Mesothelial cell of epicardium (in vitro differentiated cells): ENCODE measurements around the gene SIL1. TPM values are rescaled to one million over a fixed set of nuclear protein-coding genes. Genes with fewer than 3 reads are reported as not detected.
"Not testable (repeated sequence)": the region's sequence is repeated elsewhere in the genome, so short reads cannot be mapped to it uniquely, and the experiment has no call there.

Source experiments
- DNase-seq, 2 experiments: peaks; one replicate each; pipeline ENCODE4 v3.0.0; 2021; ENCODE audit warnings: low spot score in 2 of 2; ENCODE audit not compliant: unreplicated experiment in 2 of 2
- H3K27ac Mint-ChIP-seq: 2 replicates; pipeline ENCODE4 v1.8.0; 2021; ENCODE audit warnings: mixed read lengths
- H3K27me3 Mint-ChIP-seq: 2 replicates; pipeline ENCODE4 v1.8.0; 2021; ENCODE audit warnings: low read depth, mixed read lengths
- H3K36me3 Mint-ChIP-seq: 2 replicates; pipeline ENCODE4 v1.8.0; 2021; ENCODE audit warnings: mixed read lengths
- H3K4me1 Mint-ChIP-seq: 2 replicates; pipeline ENCODE4 v1.8.0; 2021; ENCODE audit warnings: mixed read lengths
- H3K4me3 Mint-ChIP-seq: 2 replicates; pipeline ENCODE4 v1.8.0; 2021; ENCODE audit warnings: mild to moderate bottlenecking, moderate library complexity, mixed read lengths
- H3K9me3 Mint-ChIP-seq: 2 replicates; pipeline ENCODE4 v1.8.0; 2021; ENCODE audit warnings: mixed read lengths
- total RNA-seq: library from RNA; stranded (reverse); gene quantifications from 3 replicates; pipeline ENCODE4 v1.2.1, GENCODE V29; 2021
- TF ChIP-seq, protein P1 (sequence below): fragments of 200-600 bp; sonication (generic); IDR thresholded peaks from one replicate; pipeline ENCODE4 v1.5.0; 2021; ENCODE audit warnings: antibody characterized with exemption; ENCODE audit not compliant: unreplicated experiment

SIL1 gene
- total RNA-seq, 1 donor from 2014 or later: 46.2 TPM

DNA sequence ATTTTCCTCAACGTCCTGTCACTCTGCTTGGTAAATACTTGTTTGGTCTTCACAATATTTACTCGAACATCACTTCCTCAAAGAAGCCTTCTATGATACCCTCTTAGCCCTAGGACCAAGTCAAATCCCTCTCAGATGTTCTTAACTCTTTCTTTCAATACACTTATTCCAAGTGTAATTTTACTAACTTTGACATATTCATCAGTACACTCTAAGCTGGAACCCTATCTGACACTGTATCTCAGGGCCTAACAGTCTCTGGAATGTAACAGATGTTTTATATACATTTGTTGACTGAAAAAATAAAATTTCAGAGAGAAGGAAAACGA is 19.6 kb downstream of the SIL1 start:
- TF ChIP-seq, protein P1, sequence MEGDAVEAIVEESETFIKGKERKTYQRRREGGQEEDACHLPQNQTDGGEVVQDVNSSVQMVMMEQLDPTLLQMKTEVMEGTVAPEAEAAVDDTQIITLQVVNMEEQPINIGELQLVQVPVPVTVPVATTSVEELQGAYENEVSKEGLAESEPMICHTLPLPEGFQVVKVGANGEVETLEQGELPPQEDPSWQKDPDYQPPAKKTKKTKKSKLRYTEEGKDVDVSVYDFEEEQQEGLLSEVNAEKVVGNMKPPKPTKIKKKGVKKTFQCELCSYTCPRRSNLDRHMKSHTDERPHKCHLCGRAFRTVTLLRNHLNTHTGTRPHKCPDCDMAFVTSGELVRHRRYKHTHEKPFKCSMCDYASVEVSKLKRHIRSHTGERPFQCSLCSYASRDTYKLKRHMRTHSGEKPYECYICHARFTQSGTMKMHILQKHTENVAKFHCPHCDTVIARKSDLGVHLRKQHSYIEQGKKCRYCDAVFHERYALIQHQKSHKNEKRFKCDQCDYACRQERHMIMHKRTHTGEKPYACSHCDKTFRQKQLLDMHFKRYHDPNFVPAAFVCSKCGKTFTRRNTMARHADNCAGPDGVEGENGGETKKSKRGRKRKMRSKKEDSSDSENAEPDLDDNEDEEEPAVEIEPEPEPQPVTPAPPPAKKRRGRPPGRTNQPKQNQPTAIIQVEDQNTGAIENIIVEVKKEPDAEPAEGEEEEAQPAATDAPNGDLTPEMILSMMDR: no peak
- peak overlapping the region; percentile 4 for H3K4me3 Mint-ChIP-seq
- DNase-seq: no peak
- peaks cover 9% of the 10 kb centered on the region for H3K36me3 Mint-ChIP-seq
- H3K9me3 Mint-ChIP-seq: peaks cover 5% of the 10 kb centered on the region
- H3K4me1 Mint-ChIP-seq: peaks cover 55% of the 10 kb centered on the region
- peak overlapping the region; percentile 97 for H3K27ac Mint-ChIP-seq
- H3K27me3 Mint-ChIP-seq: no peaks in the 10 kb centered on the region

DNA sequence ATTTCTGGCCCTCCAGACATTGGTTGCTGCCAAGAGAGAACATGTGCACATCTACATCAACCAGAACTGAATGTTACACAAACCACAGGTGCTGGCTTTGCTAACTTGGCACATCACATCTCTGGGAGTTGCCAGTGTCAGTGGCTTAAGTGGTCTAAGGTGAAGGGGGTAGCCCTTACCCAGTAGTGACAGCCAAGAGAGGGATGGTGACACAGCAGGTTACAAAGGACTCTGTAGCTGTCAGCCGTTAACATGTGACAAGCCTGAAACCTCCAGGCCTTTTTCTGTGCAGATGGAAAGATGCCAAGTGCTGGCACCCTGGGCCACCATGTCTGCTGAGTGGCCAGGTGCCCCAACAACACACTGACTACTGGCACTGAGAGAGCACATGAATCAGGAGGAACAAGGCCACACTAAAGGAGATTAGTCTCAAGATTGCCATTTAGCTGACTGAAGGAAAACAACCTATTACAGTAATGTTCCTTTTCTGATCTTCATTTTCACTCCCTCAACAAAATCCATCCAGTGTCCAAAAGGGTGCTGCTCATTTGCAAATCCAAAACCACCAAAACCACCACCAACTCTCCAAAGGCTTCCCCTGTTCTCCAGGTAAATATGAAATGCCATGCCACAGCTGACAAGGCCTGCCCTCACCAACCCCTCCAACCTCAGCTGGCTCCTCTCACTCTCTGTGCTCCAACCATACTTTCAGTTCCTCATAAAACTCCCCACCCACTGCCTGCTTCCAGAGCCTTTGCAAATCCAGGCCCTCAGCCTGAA is 20.2 kb downstream of the SIL1 start:
- no peaks in the 10 kb centered on the region for H3K27me3 Mint-ChIP-seq
- TF ChIP-seq, protein P1: no peak
- peak overlapping the region; percentile 97 for H3K27ac Mint-ChIP-seq
- DNase-seq: no peak
- peaks cover 49% of the 10 kb centered on the region for H3K4me1 Mint-ChIP-seq
- peaks cover 5% of the 10 kb centered on the region for H3K9me3 Mint-ChIP-seq
- H3K36me3 Mint-ChIP-seq: peaks cover 9% of the 10 kb centered on the region
- peak overlapping the region; percentile 4 for H3K4me3 Mint-ChIP-seq

DNA sequence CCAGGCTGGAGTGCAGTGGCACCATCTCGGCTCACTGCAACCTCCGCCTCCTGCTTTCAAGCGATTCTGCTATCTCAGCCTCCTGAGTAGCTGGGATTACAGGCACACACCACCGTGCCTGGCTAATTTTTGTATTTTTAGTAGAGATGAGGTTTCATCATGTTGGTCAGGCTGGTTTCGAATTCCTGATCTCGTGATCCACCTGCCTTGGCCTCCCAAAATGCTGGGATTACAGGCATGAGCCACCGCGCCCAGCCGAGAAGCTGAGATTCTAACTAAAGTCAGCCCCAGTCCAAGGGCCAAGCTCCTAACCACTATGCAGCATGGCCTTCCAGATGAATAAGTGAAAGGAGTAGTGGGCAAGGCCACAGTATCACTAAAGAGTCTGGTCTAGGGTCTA is 20.9 kb downstream of the SIL1 start:
- H3K9me3 Mint-ChIP-seq: peaks cover 10% of the 10 kb centered on the region
- peaks cover 42% of the 10 kb centered on the region for H3K4me1 Mint-ChIP-seq
- peak overlapping the region; percentile 97 for H3K27ac Mint-ChIP-seq
- peaks cover 16% of the 10 kb centered on the region for H3K36me3 Mint-ChIP-seq
- not testable (repeated sequence) for H3K4me3 Mint-ChIP-seq, H3K27me3 Mint-ChIP-seq, DNase-seq

DNA sequence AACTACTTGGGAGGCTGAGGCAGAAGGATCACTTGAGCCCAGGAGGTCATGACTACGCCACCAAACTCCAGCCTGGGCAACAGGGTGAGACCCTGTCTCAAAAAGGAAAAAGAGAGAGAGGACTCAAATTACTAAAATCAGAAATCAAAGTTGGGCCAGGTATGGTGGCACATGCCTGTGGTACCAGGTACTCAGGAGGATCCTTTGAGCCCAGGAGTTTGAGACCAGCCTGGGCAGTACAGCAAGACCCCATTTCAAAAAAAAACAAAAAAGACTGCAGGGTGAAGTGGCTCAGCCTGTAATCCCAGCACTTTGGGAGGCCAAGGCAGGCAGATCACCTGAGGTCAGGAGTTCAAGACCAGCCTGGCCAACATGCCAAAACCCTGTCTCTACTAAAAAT is 23.8 kb downstream of the SIL1 start:
- H3K4me1 Mint-ChIP-seq: peaks cover 22% of the 10 kb centered on the region
- H3K27me3 Mint-ChIP-seq, DNase-seq, H3K4me3 Mint-ChIP-seq, H3K27ac Mint-ChIP-seq: not testable (repeated sequence)
- peaks cover 22% of the 10 kb centered on the region for H3K36me3 Mint-ChIP-seq
- peaks cover 16% of the 10 kb centered on the region for H3K9me3 Mint-ChIP-seq

DNA sequence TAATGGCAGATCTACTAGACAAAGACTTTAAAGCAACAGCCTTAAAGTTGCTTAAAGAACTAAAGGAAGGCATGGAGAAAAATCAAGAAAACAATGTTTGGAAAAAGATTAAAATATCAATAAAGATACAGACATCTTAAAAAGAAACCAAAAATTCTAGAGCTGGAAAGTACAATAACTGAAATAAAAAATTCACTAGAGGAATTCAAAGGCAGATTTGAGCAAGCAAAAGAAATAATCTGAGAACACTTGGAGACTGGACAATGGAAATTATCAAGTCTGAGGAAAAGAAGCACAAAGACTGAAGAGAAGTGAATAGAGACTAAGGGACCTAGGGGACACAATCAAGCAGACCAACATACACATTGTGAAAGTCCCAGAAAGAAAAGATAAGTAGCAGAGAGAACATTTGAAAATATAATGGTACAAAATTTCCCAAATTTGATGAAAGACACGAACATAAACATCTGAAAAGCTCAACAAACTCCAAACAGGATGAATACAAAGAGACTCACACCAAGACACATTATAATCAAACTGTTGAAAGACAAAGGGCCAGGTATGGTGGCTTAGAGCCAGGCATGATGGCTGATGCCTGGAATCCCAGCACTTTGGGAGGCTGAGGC is 26.3 kb downstream of the SIL1 start:
- Mint-ChIP-seq H3K27ac (peak overlapping the region; percentile 38), H3K4me3 (no peak overlapping the region), H3K36me3 (peaks cover 22% of the 10 kb centered on the region), H3K9me3 (peaks cover 16% of the 10 kb centered on the region), H3K4me1 (peaks cover 17% of the 10 kb centered on the region), H3K27me3 (no peaks in the 10 kb centered on the region)
- TF ChIP-seq, protein P1: no peak
- no peak for DNase-seq

DNA sequence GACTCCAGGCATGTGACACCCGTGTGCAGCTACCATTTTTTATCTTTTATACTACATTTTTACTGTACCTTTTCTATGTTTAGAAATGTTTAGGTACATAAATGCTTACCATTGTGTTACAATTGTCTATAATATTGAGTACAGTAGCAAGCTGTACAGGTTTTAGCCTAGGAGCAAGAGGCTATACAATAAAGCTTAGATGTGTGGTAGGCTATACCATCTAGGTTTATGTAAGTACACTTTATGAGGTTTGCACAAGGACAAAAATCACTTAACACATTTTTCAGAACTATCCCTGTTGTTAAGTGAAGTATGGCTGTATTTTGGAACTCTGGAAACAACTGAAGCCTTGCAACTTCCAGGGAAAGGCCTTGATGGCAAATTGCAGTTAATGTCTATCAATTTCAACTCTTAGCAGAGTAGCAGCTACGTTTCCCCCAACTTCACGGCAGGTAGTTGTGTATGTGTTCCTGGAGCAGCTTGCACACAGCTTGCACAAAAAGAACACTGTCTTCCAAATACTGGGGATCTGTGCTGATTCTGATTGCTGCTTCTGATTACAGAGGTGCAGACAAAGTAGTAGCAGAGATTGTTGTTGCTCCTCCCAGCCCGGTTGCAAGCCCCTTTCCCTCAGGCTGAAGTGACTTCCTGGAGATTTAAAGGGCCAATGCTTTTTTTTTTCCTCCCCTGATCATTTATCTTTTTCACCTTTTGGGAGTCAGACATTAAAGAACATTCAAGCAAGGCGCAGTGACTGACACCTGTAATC is 30.0 kb downstream of the SIL1 start:
- DNase-seq: no peak
- H3K9me3 Mint-ChIP-seq: peaks cover 12% of the 10 kb centered on the region
- peaks cover 14% of the 10 kb centered on the region for H3K36me3 Mint-ChIP-seq
- H3K4me3 Mint-ChIP-seq: peak overlapping the region; percentile 3
- no peaks in the 10 kb centered on the region for H3K27me3 Mint-ChIP-seq
- H3K4me1 Mint-ChIP-seq: peaks cover 30% of the 10 kb centered on the region
- TF ChIP-seq, protein P1: no peak
- peak overlapping the region; percentile 87 for H3K27ac Mint-ChIP-seq
